WTC11 (cell line): ENCODE measurements around the gene COPZ2. TPM values are rescaled to one million over a fixed set of nuclear protein-coding genes. Genes with fewer than 3 reads are reported as not detected.

ENCODE experiments used
- ATAC-seq: fragments of 200-7000 bp; cut with Tn5 transposase; 2 replicates; pipeline ENCODE4 v1.10.0; 2021; ENCODE audit warnings: mild to moderate bottlenecking, moderate library complexity
- CTCF ChIA-PET: fragments of 300-600 bp; sonication (Branson Sonifier 250); formaldehyde crosslinking; loops from one replicate; lab custom pipeline; 2021; ENCODE audit warnings: antibody characterized with exemption; lab: Charles Lee
- POLR2A ChIA-PET: fragments of 350-600 bp; sonication (Branson Sonifier 250); formaldehyde crosslinking; loops from one replicate; lab custom pipeline; 2021; ENCODE audit warnings: antibody characterized with exemption; lab: Charles Lee
- DNase-seq: peaks from one replicate; pipeline ENCODE4 v3.0.0; 2021; ENCODE audit warnings: low spot score
- H3K27ac Mint-ChIP-seq: 2 replicates; pipeline ENCODE4 v1.8.0; 2021; ENCODE audit warnings: mixed read lengths
- H3K27me3 Mint-ChIP-seq: 2 replicates; pipeline ENCODE4 v1.8.0; 2021; ENCODE audit warnings: low read depth, mild to moderate bottlenecking, moderate library complexity, mixed read lengths
- H3K36me3 Mint-ChIP-seq: 2 replicates; pipeline ENCODE4 v1.8.0; 2021; ENCODE audit warnings: mixed read lengths
- H3K4me1 Mint-ChIP-seq: 2 replicates; pipeline ENCODE4 v1.8.0; 2022; ENCODE audit warnings: mixed read lengths
- H3K4me3 Mint-ChIP-seq: 2 replicates; pipeline ENCODE4 v1.8.0; 2021; ENCODE audit warnings: mild to moderate bottlenecking, moderate library complexity, mixed read lengths
- H3K9me3 Mint-ChIP-seq: 2 replicates; pipeline ENCODE4 v1.8.0; 2021; ENCODE audit warnings: mixed read lengths
- FOXP1 ChIP-seq: sonication (generic); formaldehyde crosslinking; IDR thresholded peaks from 2 replicates; pipeline ENCODE4 v1.8.0; 2022; ENCODE audit warnings: missing genetic modification reagents, mild to moderate bottlenecking, moderate library complexity, borderline replicate concordance
- GRHL2 ChIP-seq: fragments of 250-450 bp; sonication (Bioruptor Pico); IDR thresholded peaks from 2 replicates; pipeline ENCODE4 v1.8.0; 2022; ENCODE audit warnings: mild to moderate bottlenecking, moderate library complexity; ENCODE audit not compliant: insufficient replicate concordance, severe bottlenecking
- GTF2I ChIP-seq: fragments of 250-450 bp; sonication (Bioruptor Pico); conservative IDR thresholded peaks from 2 replicates; pipeline ENCODE4 v1.4.0; 2021; ENCODE audit warnings: mild to moderate bottlenecking
- IRF2 ChIP-seq: sonication (generic); formaldehyde crosslinking; IDR thresholded peaks from 2 replicates; pipeline ENCODE4 v1.8.0; 2022; ENCODE audit warnings: low read depth, missing genetic modification reagents, borderline replicate concordance
- MYBL2 ChIP-seq: sonication (generic); formaldehyde crosslinking; IDR thresholded peaks from 2 replicates; pipeline ENCODE4 v1.8.1; 2023; ENCODE audit warnings: mild to moderate bottlenecking, moderate library complexity, missing genetic modification reagents
- NFATC4 ChIP-seq: fragments of 250-450 bp; sonication (Bioruptor Pico); IDR thresholded peaks from 2 replicates; pipeline ENCODE4 v1.9.0; 2021; ENCODE audit warnings: mild to moderate bottlenecking
- NR3C1 ChIP-seq: sonication (generic); formaldehyde crosslinking; conservative IDR thresholded peaks from 2 replicates; pipeline ENCODE4 v1.8.1; 2023; ENCODE audit warnings: low read depth, mild to moderate bottlenecking, missing genetic modification reagents
- PRDM15 ChIP-seq: sonication (generic); formaldehyde crosslinking; IDR thresholded peaks from 2 replicates; pipeline ENCODE4 v1.8.0; 2022; ENCODE audit warnings: missing genetic modification reagents
- PRRX2 ChIP-seq: fragments of 250-450 bp; sonication (Bioruptor Pico); IDR thresholded peaks from 2 replicates; pipeline ENCODE4 v1.8.0; 2021; ENCODE audit warnings: mild to moderate bottlenecking
- RELA ChIP-seq: sonication (generic); formaldehyde crosslinking; IDR thresholded peaks from 2 replicates; pipeline ENCODE4 v1.8.1; 2022; ENCODE audit warnings: missing genetic modification reagents, mild to moderate bottlenecking, borderline replicate concordance
- STAT6 ChIP-seq: sonication (generic); formaldehyde crosslinking; conservative IDR thresholded peaks from 2 replicates; pipeline ENCODE4 v1.8.1; 2023; ENCODE audit warnings: mild to moderate bottlenecking, low read depth, missing genetic modification reagents, moderate library complexity
- TEAD4 ChIP-seq: sonication (generic); formaldehyde crosslinking; IDR thresholded peaks from 2 replicates; pipeline ENCODE4 v1.8.0; 2022; ENCODE audit warnings: mild to moderate bottlenecking, missing genetic modification reagents
- USF1 ChIP-seq: sonication (generic); formaldehyde crosslinking; IDR thresholded peaks from 2 replicates; pipeline ENCODE4 v1.8.0; 2022; ENCODE audit warnings: mild to moderate bottlenecking, missing genetic modification reagents
- ZNF219 ChIP-seq: sonication (generic); formaldehyde crosslinking; IDR thresholded peaks from 2 replicates; pipeline ENCODE4 v1.8.0; 2023; ENCODE audit warnings: missing genetic modification reagents, mild to moderate bottlenecking, borderline replicate concordance
- ZNF263 ChIP-seq: sonication (generic); formaldehyde crosslinking; IDR thresholded peaks from 2 replicates; pipeline ENCODE4 v1.8.1; 2022; ENCODE audit warnings: low read depth, mild to moderate bottlenecking, moderate library complexity, missing genetic modification reagents
- ZNF416 ChIP-seq: fragments of 250-450 bp; sonication (Bioruptor Pico); IDR thresholded peaks from 2 replicates; pipeline ENCODE4 v1.9.0; 2021; ENCODE audit warnings: mild to moderate bottlenecking, inconsistent platforms
- total RNA-seq: library from RNA; stranded (reverse); gene quantifications from 3 replicates; pipeline ENCODE4 v1.2.3, GENCODE V29; 2021
- TF ChIP-seq, protein P1 (sequence below): fragments of 250-450 bp; sonication (Bioruptor Pico); IDR thresholded peaks from 2 replicates; pipeline ENCODE4 v1.9.0; 2021; ENCODE audit warnings: mild to moderate bottlenecking, borderline replicate concordance
- TF ChIP-seq, protein P2 (sequence below): sonication (generic); formaldehyde crosslinking; IDR thresholded peaks from 2 replicates; pipeline ENCODE4 v1.8.1; 2022; ENCODE audit warnings: mild to moderate bottlenecking, moderate library complexity, missing genetic modification reagents
- TF ChIP-seq, protein P3 (sequence below): sonication (generic); formaldehyde crosslinking; IDR thresholded peaks from 2 replicates; pipeline ENCODE4 v1.8.1; 2023; ENCODE audit warnings: mild to moderate bottlenecking, missing genetic modification reagents, moderate library complexity
- TF ChIP-seq, protein P4 (sequence below): sonication (generic); formaldehyde crosslinking; IDR thresholded peaks from 2 replicates; pipeline ENCODE4 v1.8.1; 2023; ENCODE audit warnings: mild to moderate bottlenecking, moderate library complexity, missing genetic modification reagents

Gene COPZ2
- total RNA-seq, 1 experiment from 2014 or later, result 0.44 TPM

DNA sequence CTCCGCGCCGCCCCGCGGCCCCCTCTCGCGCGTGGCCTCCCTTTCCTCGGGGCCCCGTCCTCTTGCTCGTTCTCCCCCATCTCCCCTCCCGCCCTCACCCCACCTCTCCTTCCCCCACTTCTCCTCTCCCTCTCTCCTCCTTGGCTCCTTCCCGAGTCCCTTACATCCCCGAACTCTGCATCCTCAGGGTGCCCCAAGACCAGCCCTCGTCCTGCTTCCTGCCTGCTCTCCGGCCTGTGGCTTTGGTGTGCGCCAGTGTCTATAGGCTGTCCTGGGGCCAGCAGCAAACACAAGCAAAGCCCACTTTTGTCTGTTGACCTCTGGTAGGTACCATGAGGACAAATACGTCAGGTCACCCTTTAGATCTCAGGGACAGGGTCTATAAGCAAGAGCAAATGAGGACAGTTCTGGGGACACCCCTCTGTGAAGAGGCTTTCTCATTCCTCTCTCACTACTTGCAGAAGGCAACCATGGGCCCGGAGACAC is 284 bp upstream of the COPZ2 start:
- CTCF ChIA-PET, result interaction anchor here (1.3 to 3.7 kb wide), 2 partner anchors 11 to 27 kb away, joined by 3 to 34 read pairs; no protein-coding TSS in a partner anchor
- TF ChIP-seq, protein P1, sequence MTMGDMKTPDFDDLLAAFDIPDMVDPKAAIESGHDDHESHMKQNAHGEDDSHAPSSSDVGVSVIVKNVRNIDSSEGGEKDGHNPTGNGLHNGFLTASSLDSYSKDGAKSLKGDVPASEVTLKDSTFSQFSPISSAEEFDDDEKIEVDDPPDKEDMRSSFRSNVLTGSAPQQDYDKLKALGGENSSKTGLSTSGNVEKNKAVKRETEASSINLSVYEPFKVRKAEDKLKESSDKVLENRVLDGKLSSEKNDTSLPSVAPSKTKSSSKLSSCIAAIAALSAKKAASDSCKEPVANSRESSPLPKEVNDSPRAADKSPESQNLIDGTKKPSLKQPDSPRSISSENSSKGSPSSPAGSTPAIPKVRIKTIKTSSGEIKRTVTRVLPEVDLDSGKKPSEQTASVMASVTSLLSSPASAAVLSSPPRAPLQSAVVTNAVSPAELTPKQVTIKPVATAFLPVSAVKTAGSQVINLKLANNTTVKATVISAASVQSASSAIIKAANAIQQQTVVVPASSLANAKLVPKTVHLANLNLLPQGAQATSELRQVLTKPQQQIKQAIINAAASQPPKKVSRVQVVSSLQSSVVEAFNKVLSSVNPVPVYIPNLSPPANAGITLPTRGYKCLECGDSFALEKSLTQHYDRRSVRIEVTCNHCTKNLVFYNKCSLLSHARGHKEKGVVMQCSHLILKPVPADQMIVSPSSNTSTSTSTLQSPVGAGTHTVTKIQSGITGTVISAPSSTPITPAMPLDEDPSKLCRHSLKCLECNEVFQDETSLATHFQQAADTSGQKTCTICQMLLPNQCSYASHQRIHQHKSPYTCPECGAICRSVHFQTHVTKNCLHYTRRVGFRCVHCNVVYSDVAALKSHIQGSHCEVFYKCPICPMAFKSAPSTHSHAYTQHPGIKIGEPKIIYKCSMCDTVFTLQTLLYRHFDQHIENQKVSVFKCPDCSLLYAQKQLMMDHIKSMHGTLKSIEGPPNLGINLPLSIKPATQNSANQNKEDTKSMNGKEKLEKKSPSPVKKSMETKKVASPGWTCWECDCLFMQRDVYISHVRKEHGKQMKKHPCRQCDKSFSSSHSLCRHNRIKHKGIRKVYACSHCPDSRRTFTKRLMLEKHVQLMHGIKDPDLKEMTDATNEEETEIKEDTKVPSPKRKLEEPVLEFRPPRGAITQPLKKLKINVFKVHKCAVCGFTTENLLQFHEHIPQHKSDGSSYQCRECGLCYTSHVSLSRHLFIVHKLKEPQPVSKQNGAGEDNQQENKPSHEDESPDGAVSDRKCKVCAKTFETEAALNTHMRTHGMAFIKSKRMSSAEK (CRISPR knock-in tag), result no peak
- TF ChIP-seq GTF2I (CRISPR knock-in tag) (no peak), FOXP1 (CRISPR knock-in tag) (no peak), USF1 (CRISPR knock-in tag) (no peak), PRRX2 (CRISPR knock-in tag) (no peak), GRHL2 (CRISPR knock-in tag) (no peak), IRF2 (CRISPR knock-in tag) (no peak), NR3C1 (CRISPR knock-in tag) (no peak), ZNF263 (CRISPR knock-in tag) (no peak), NFATC4 (CRISPR knock-in tag) (no peak), ZNF416 (CRISPR knock-in tag) (no peak), RELA (CRISPR knock-in tag) (no peak), TEAD4 (CRISPR knock-in tag) (no peak), STAT6 (CRISPR knock-in tag) (no peak), ZNF219 (CRISPR knock-in tag) (no peak), MYBL2 (CRISPR knock-in tag) (no peak), PRDM15 (CRISPR knock-in tag) (no peak)
- TF ChIP-seq, protein P2, sequence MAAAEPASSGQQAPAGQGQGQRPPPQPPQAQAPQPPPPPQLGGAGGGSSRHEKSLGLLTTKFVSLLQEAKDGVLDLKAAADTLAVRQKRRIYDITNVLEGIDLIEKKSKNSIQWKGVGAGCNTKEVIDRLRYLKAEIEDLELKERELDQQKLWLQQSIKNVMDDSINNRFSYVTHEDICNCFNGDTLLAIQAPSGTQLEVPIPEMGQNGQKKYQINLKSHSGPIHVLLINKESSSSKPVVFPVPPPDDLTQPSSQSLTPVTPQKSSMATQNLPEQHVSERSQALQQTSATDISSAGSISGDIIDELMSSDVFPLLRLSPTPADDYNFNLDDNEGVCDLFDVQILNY (CRISPR knock-in tag), result no peak
- TF ChIP-seq, protein P3, sequence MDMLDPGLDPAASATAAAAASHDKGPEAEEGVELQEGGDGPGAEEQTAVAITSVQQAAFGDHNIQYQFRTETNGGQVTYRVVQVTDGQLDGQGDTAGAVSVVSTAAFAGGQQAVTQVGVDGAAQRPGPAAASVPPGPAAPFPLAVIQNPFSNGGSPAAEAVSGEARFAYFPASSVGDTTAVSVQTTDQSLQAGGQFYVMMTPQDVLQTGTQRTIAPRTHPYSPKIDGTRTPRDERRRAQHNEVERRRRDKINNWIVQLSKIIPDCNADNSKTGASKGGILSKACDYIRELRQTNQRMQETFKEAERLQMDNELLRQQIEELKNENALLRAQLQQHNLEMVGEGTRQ (CRISPR knock-in tag), result no peak
- TF ChIP-seq, protein P4, sequence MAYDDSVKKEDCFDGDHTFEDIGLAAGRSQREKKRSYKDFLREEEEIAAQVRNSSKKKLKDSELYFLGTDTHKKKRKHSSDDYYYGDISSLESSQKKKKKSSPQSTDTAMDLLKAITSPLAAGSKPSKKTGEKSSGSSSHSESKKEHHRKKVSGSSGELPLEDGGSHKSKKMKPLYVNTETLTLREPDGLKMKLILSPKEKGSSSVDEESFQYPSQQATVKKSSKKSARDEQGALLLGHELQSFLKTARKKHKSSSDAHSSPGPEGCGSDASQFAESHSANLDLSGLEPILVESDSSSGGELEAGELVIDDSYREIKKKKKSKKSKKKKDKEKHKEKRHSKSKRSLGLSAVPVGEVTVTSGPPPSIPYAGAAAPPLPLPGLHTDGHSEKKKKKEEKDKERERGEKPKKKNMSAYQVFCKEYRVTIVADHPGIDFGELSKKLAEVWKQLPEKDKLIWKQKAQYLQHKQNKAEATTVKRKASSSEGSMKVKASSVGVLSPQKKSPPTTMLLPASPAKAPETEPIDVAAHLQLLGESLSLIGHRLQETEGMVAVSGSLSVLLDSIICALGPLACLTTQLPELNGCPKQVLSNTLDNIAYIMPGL (CRISPR knock-in tag), result no peak
- TF ChIP-seq, all 79 proteins: peak for 0
- Mint-ChIP-seq H3K27me3 (peaks cover 53% of the 10 kb centered on the region), H3K4me3 (peak overlapping the region; percentile 79), H3K9me3 (no peaks in the 10 kb centered on the region), H3K36me3 (no peaks in the 10 kb centered on the region), H3K4me1 (peaks cover 6% of the 10 kb centered on the region), H3K27ac (no peak overlapping the region)
- DNase-seq (no peak), ATAC-seq (peak; percentile 67)
- POLR2A ChIA-PET, result interaction anchor here (1.5 kb wide), 1 partner anchor 11 kb away, joined by 4 read pairs; the partner anchor contains the start of gene NFE2L1
